Measurements from ENCODE around the gene AZIN2. TPM values are rescaled to one million over a fixed set of nuclear protein-coding genes. Genes with fewer than 3 reads are reported as not detected.

Gene AZIN2
- total and polyA plus RNA-seq, 2 of the 8 experiments (the other 6 are each of a cell fraction or from before 2014, with no cell fraction given), result 0.22 to 0.91 TPM

DNA sequence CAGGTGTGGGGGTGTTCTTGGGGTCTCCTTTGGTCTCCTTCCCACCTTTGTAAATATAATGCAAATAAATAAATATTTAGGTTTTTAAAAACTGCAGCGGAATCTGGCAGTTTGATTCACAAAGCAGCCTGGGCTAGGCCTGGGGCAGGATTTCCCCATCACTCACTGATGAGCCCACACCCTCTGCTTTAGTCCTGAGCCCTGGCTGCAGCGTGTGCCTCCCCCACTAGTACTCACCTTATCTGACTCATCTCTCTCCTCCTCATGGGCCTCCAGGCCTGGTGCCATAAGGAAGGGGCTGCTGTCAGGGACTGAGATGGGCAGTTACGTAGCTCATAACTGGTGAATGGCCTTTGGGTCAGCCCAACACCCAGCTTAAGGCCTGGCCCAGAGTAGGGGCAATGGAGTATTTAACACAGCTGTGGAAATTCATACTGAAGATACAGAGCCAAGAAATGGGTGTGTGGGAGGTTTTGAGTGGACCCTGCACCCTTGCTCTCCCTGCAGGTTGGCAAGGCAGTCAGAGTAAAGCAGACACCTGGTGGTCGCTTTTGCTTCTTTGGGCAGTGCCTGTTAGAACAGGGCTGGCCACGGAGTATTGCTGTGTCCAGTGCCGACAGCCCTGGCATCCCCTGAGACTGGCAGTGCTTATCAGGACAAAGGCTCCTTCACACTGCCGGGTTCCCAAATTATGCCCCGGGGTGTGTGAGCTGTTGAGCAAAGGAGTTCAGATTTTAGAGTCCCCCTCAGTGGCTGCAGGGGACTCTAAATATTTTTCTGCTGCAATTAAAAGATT, 39.7 kb downstream of the AZIN2 start:
- Histone ChIP-seq H3K79me2 (ENCODE audit: control insufficient read depth in 1 of 2, insufficient read depth in 2 of 2, low read length in 2 of 2) (no peaks in the 10 kb centered on the region), H3K56ac (replicated peaks; ENCODE audit: insufficient read length, low read depth, low read length) (no peak overlapping the region), H3K79me1 (ENCODE audit: low read depth, low read length) (no peaks in the 10 kb centered on the region), H4K8ac (ENCODE audit: extremely low read depth, insufficient read depth, low read length) (no peak overlapping the region; the same call in 1 of the 2 replicates), H2BK120ac (replicated peaks; ENCODE audit: low read depth, low read length) (no peak overlapping the region), H3K4me1 (replicated peaks in 1 of 4; ENCODE audit: control insufficient read depth in 3 of 4, insufficient read depth in 4 of 4, low read length in 3 of 4) (no peaks in the 10 kb centered on the region; a peak in 3 of 7 replicates), H4K5ac (ENCODE audit: insufficient read length, low read depth, low read length) (no peak overlapping the region), H3K9ac (replicated peaks in 1 of 4; ENCODE audit: extremely low read depth in 1 of 4, low read depth in 3 of 4, low read length in 3 of 4) (no peak overlapping the region), H3K18ac (ENCODE audit: extremely low read depth, low read length) (no peak overlapping the region), H2BK5ac (ENCODE audit: low read depth, low read length) (no peak overlapping the region; the same call in 1 of the 2 replicates), H2BK15ac (ENCODE audit: low read length) (0 out of 2 replicates have a peak overlapping the region, but pooled peaks have one; percentile 8), H3K4me2 (ENCODE audit: insufficient read depth in 1 of 2, low read depth in 2 of 2, low read length in 2 of 2) (0 out of 4 replicates have a peak overlapping the region, but pooled peaks of 1 of the 2 experiments have one; percentile 34), H3K14ac (ENCODE audit: insufficient read length) (no peak overlapping the region), H3K36me3 (ENCODE audit: control insufficient read depth in 2 of 4, insufficient read depth in 4 of 4, low read length in 3 of 4) (no peaks in the 10 kb centered on the region), H2AK5ac (ENCODE audit: low read depth, low read length) (0 out of 2 replicates have a peak overlapping the region, but pooled peaks have one; percentile 6), H4K91ac (replicated peaks; ENCODE audit: insufficient read length, low read length) (no peak overlapping the region), H3K27me3 (replicated peaks in 1 of 4; ENCODE audit: control insufficient read depth in 3 of 4, extremely low read depth in 1 of 4, insufficient read depth in 3 of 4, low read length in 3 of 4) (peaks cover 0 to 16% (median 9%) of the 10 kb centered on the region in 4 experiments; a peak in 5 of 7 replicates), H2BK20ac (ENCODE audit: low read length) (no peak overlapping the region), H3K27ac (ENCODE audit: low read depth, low read length) (no peak overlapping the region), H3K4ac (replicated peaks; ENCODE audit: insufficient read length, low read depth, low read length) (no peak overlapping the region), H3K9me3 (ENCODE audit: insufficient read depth in 2 of 2, low read depth in 1 of 2, low read length in 1 of 2) (no peaks in the 10 kb centered on the region), H4K20me1 (replicated peaks in 1 of 2; ENCODE audit: control insufficient read depth in 1 of 2, insufficient read depth in 2 of 2, low read length in 2 of 2) (no peaks in the 10 kb centered on the region), H2BK12ac (ENCODE audit: low read depth, low read length) (0 out of 2 replicates have a peak overlapping the region, but pooled peaks have one; percentile 43), H3K4me3 (ENCODE audit: extremely low read depth in 1 of 4, insufficient read depth in 2 of 4, low read depth in 3 of 4, low read length in 4 of 4) (no peak overlapping the region), H2AFZ (ENCODE audit: low read length) (no peak overlapping the region), H3K23me2 (ENCODE audit: low read depth, low read length) (no peaks in the 10 kb centered on the region), H3K23ac (ENCODE audit: insufficient read length) (no peak overlapping the region)
- TF ChIP-seq HDAC2 (IDR thresholded peaks at IDR 0.05; ENCODE audit: borderline replicate concordance in 1 of 2, low read depth in 2 of 2, low read length in 2 of 2) (no peak), GTF2F1 (IDR thresholded peaks at IDR 0.05; ENCODE audit: borderline replicate concordance, low read depth, low read length) (no peak), RAD21 (IDR thresholded peaks at IDR 0.05 in 1 of 2, conservative IDR thresholded peaks at IDR 0.05 in 1 of 2; ENCODE audit: low read depth in 2 of 2, low read length in 2 of 2) (no peak), TAF7 (optimal IDR thresholded peaks at IDR 0.05; ENCODE audit: borderline replicate concordance, low read depth, low read length) (no peak), GABPA (IDR thresholded peaks at IDR 0.05; ENCODE audit: borderline replicate concordance, insufficient read depth, low read length) (no peak), BRCA1 (IDR thresholded peaks at IDR 0.05; ENCODE audit: low read depth, low read length) (no peak), POLR2A (IDR thresholded peaks at IDR 0.05; ENCODE audit: control extremely low read depth in 1 of 2, low read depth in 2 of 2, low read length in 2 of 2) (no peak), POU5F1 (IDR thresholded peaks at IDR 0.05; ENCODE audit: low read depth, low read length) (no peak)
- TF ChIP-seq, protein P1, sequence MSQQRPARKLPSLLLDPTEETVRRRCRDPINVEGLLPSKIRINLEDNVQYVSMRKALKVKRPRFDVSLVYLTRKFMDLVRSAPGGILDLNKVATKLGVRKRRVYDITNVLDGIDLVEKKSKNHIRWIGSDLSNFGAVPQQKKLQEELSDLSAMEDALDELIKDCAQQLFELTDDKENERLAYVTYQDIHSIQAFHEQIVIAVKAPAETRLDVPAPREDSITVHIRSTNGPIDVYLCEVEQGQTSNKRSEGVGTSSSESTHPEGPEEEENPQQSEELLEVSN (IDR thresholded peaks at IDR 0.05), result no peak
- 85% methylated on average over 8 of the region's 8 CpGs; no CpG with 5 or more reads in 1 of the 2 experiments for WGBS, 2 experiments (ENCODE audit: extremely low coverage in 1 of 2, insufficient coverage in 1 of 2, insufficient read length in 1 of 2, insufficient replicate concordance in 2 of 2, low coverage in 1 of 2, low lambda C conversion rate in 2 of 2, missing lambda C conversion rate in 1 of 2)
- ChIA-PET CTCF (ENCODE audit: partially characterized antibody) (interaction anchor here (0.6 to 1.8 kb wide), 11 partner anchors 8 to 351 kb away, joined by 3 to 8 read pairs (median 4); no protein-coding TSS in a partner anchor), POLR2A (ENCODE audit: partially characterized antibody) (no interaction called here)
- DNase-seq (ENCODE audit: low read depth in 1 of 2, low spot score in 2 of 2) (peak in 1 of 2 experiments; percentile 31), FAIRE-seq (no peak)

Data from H1 (cell line).